Measurements from ENCODE around the gene SCAP.
"Not testable (repeated sequence)": the region's sequence is repeated elsewhere in the genome, so short reads cannot be mapped to it uniquely, and the experiment has no call there.

DNA sequence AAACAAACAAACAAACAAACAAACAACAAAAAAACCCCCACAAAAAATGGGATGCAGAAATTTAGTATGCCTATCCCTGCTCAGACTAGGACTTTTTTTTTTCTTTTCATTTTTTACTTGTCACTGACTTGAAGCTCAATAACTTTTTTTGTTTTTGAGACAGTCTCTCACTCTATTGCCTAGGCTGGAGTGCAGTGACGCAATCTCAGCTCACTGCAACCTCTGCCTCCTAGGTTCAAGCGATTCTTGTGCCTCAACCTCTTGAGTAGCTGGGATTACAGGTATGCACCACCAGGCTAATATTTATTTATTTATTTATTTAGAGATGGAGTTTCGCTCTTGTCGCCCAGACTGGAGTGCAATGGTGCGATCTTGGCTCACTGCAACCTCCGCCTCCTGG is 29.5 kb upstream of the SCAP start:
- TF ChIP-seq, protein P1, sequence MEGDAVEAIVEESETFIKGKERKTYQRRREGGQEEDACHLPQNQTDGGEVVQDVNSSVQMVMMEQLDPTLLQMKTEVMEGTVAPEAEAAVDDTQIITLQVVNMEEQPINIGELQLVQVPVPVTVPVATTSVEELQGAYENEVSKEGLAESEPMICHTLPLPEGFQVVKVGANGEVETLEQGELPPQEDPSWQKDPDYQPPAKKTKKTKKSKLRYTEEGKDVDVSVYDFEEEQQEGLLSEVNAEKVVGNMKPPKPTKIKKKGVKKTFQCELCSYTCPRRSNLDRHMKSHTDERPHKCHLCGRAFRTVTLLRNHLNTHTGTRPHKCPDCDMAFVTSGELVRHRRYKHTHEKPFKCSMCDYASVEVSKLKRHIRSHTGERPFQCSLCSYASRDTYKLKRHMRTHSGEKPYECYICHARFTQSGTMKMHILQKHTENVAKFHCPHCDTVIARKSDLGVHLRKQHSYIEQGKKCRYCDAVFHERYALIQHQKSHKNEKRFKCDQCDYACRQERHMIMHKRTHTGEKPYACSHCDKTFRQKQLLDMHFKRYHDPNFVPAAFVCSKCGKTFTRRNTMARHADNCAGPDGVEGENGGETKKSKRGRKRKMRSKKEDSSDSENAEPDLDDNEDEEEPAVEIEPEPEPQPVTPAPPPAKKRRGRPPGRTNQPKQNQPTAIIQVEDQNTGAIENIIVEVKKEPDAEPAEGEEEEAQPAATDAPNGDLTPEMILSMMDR (IDR thresholded peaks at IDR 0.05), result not testable (repeated sequence)
- not testable (repeated sequence) for TF ChIP-seq EP300 (IDR thresholded peaks at IDR 0.05)

All from tibial nerve (tissue), 4 donors.